ENCODE data around the gene ANHX.
A peak's percentile ranks its signal among the peaks of the same experiment; 100 is the strongest.

ANHX gene

GRCh38 chr12:133202493-133203343, 33.0 kb downstream of the ANHX start:
- DNase-seq, result no peak

GRCh38 chr12:133201888-133202287, 33.8 kb downstream of the ANHX start:
- no peak for DNase-seq

GRCh38 chr12:133192847-133193246, 42.8 kb downstream of the ANHX start:
- no peak for DNase-seq

GRCh38 chr12:133190176-133190575, 45.5 kb downstream of the ANHX start:
- no peak for DNase-seq

GRCh38 chr12:133181238-133181959, 54.3 kb downstream of the ANHX start, which contains the start of gene ZNF268:
Gene ZNF268 (plus strand): TSS chr12:133181495. CDS start chr12:133181998, 503 bp downstream.
- peak; percentile 54 for DNase-seq

DNA sequence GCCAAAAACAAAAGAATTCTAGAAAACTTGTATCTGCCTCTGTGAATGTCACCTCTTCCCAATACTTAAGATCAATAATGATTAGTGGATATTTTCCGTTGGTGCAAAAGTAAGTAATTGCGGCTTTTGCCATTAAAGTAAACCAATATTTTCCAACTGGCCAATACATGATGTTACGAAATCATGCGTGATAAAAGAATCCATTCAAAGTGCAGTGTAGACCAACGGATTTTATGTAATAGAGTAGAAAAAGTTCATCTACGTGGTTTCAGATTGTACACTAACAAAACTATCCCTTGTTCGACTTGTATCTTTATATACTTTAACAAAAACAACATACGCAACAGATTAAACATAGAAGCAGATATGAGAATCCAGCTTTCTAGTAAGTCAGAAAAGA, 55.0 kb downstream of the ANHX start:
- no peak for DNase-seq

- no peak for DNase-seq
Observed at GRCh38 chr12:133174901-133175300, 60.8 kb downstream of the ANHX start.

- no peak for DNase-seq
Observed at GRCh38 chr12:133172491-133172890, 63.2 kb downstream of the ANHX start.

All from cortex of kidney (tissue), 1 donor.